DMS79 treated with DMSO at 0.1 percent for 48 hours (cell line): Measurements from ENCODE around the gene ZCCHC24.
"Not testable (repeated sequence)": the region's sequence is repeated elsewhere in the genome, so short reads cannot be mapped to it uniquely, and the experiment has no call there.

ENCODE experiments used
- DNase-seq: peaks from one replicate; lab custom pipeline; 2025; lab: John Stamatoyannopoulos, UW

The ZCCHC24 gene

DNA sequence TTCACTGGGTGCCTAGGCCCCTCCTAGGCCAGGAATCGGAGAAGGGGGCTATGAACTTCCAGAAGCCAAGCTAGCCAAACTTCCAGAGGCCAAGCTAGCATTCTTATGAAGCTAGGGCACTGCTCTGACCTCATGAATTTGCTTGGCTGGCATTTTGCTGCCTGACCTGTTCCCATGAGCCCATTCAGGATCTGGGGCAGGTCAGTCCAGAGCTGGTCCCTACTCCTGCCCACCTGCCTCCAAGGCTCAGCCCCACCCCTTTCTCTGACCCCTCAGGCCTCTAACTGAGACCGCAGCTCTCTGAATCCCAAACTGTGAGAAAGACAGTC lies 99.4 kb downstream of the ZCCHC24 start:
- no peak for DNase-seq

DNA sequence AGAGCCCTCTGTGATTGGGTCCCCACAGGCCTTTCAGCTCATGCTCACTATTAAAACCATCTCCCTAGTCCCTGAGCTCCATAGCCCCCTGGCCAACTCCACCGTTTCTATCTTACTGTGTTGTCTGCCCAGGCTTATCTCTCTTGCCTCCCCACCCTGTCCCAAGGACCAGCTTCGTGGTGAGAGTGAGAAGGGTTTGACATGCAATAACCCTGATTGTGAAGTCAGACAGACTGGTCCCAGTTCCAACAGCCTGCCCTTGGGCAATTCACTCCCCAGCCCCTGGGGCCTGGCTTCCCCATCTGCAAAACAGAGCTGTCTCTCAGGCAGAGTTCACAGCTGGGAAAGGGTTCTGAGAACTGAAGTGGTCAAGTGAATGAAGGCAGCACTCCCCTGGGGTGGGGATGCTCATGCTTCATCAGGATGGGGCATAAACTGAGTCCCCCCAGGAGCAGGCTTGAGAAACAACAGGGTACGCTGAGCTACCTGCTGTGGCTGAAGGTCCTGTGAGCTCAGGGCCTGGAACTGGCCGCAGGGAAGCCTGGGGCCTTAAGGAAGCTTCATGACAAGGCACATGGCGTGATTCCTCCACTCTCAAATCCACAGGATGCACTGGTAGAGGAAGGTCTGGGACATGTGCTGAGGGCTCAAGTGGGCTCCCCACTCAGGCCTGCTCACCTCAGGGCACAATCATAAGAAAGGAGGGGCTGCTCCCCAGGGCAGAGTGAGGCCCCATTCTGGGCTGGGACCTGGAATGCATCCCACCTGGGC lies 100.0 kb downstream of the ZCCHC24 start:
- no peak for DNase-seq

DNA sequence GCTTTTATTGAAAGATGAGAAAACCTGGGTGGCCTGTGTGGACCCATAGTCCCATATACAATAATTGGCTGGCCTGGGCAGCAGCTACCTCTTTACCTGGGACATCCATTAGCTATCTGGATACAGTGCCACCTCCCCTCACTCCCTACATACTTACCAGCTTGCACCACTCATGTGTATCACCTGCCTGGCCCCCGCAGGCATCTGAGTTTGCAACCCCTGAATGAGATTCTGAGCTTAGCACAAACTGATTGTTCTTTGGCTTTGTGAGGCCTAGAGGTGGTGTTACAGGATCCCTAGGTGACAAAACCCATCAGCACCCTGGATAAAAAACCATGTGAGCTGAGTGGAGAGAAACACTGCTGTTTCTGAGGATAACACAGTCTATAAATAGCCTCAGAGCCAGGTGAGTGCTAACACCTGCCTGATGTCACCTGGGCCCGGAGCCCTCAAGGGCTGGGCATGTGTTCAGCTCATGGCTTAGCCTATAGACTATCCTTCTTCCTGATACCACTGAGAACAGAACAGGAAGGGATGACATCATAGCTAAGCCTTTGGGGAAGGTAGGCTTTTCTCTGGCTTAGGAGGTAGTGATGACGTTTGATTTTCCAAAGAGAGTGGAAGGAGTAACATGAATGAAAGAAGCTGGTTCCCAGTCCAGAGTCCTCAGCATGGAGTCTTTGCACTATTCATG lies 100.8 kb downstream of the ZCCHC24 start:
- DNase-seq, result peak; percentile 37

DNA sequence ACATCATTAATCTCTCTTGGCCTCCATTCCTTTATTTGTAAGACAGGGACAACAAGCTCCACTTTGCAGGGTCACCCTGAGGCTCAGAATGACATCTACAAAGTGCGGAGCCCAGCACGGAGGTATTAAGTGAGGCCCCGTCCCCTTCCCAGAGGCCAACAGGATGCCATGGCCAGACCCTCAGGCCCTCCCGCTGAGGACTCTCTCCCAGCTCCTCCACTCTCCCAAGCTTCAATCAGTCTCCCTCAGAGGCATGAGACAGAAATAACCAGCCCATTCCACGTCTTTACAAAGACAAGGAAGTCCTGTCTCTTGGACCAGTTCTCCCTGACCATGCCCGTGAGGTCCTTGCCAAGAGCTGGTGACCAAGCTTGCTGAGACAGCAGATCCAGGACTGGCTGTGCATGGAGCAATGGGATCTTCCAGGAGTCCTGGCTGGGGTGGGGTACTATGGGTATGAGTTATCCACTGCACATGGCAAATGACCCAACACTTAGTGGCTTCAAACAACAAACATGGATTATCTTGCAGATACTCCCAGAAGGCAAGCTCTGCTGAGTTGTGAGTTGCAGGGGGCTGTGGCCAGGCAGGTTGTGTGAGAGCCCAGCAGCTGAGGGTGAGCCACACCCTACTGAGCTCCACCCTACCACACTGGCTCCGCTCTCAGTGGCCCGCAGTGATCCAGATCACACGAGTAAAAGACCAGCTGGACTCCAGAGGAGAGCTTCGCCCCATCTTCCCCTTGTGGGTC lies 102.4 kb downstream of the ZCCHC24 start:
- DNase-seq, result no peak

DNA sequence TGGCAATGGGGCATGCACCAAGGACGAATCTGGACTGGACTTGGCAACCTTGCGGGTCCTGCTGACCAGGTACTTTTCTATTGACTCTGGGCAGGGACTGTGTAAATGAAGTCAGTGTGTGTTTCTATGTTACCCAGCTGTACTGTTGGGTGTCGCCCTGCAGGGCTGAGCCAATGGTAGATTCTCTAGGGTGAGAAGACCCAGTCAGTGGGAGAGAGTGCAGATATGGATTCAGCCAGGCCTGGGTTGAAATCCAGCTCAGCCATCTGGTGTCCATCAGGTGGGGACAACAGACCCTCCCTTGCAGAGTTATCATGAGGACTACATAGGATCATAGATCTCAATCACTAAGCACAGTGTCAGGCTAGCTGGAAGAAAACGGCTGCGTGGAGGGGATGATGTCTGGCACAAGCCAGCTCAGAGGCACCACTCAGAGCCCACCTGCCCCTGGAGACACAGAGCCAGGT lies 103.1 kb downstream of the ZCCHC24 start:
- DNase-seq, result no peak

DNA sequence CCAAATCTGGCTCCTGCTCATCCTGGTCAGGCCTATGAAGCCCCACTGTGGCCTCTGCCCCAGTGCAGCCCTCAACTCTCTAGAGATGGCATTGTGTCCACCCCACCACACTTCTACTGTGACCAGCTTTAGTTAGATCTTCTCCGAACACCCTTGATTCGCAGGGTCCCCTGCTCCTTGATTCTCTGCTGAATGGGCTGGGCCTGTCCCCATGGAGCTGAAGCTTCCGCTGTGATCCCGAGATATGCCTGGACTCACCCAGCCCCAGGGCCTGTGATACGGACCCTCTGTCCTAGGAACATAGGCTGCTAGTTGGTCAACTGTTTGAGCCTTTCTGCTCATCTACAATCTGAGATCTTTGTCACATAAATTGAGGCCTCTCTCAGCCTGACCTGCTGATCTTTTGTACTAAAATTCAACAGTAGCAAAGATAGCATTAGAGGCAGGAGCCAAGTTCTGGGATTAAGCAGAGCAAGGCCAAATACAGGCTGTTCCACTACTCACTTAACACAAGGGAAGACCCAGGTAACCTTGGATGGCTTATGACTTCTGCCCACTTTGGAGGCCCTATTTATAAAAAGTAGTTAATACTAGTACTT lies 104.7 kb downstream of the ZCCHC24 start:
- DNase-seq, result no peak

DNA sequence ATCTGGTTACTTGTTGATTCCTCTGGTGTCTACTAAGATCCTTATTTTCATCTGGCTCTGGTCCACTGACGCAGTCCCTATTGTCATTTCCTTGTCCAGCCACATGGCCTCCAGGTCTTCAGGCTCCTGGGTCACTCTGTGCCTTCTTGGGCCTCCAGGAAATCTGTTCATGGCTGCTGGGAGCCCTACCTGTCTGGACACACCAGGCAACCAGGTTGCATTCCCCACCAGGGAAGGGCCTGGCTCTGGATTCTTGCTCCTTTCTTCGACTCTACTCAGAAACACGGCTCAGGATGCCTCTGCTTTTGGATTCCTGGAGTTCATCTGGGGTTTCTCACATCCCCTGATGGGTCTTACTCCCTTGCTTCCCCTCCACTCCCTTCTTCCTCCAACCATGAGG lies 106.2 kb downstream of the ZCCHC24 start:
- no peak for DNase-seq

DNA sequence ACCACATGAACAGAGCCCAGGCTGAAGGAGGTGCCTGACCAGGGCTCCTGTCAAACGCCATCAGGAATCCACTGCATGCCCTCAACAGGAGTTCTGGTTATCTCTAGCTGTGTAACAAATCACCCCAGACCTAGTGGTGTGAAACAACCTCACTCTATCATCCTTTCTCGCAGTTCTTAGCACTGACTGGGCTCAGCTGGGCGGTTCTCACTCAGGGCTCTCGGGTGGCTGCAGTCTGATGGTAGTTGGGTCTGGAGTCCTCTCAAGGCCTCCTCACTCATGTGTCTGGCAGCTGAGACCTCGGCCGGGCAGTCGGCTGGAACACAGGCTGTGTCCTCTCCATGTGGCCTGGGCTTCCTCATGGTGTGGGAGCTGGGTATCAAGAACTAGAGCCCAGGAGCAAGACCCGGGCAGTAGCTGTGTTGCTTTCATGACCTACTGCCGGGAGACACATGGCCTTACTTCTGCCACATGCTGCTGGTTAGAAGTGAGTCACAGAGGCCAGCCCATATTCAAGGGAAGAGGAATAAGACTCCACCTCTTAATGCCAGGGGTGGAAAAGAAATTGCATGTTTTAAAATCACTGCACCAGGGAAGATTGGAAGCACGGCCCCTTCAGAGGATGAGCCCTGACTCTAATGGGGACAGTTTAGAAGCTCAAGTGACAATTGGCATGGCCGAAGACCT lies 107.5 kb downstream of the ZCCHC24 start:
- not testable (repeated sequence) for DNase-seq

DNA sequence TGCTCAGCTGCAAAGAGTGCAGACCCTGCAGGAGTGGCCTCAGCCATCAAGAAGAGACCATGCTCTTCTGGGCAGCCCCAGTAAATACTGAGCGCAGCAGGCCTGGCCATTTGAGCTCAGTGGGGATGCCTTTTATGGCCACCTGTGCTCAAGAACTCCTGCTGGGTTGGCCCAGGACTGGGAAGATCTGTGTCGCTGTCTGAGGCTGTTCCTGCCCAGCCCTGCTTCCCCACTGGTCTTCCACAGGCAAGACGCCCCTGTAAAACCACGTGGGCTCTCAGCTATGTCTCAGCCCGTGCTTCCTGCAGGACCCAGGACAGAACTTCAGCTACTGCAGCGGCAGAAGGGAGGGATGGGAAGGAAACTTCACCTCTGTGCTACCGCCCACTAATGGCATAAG lies 108.7 kb downstream of the ZCCHC24 start:
- no peak for DNase-seq

DNA sequence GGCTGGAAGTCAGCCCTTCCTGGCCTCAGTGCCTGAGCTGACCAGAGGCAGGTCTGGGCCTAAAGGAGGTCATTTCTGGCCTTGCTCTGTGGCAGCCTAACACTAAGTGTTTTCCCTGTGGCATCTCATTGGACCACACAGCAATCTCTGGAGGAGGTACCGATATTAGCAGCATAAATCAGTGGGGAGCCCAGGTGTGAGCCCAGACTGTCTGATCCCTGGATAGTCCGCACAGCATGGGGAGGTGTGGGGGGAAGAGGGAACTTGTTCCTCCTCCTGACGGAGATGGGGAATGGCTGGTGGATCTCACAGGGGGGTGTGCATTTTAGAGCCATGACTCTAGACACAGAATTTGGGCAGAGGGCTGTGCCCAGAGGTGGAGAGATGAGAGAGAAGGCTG lies 109.1 kb downstream of the ZCCHC24 start:
- no peak for DNase-seq

DNA sequence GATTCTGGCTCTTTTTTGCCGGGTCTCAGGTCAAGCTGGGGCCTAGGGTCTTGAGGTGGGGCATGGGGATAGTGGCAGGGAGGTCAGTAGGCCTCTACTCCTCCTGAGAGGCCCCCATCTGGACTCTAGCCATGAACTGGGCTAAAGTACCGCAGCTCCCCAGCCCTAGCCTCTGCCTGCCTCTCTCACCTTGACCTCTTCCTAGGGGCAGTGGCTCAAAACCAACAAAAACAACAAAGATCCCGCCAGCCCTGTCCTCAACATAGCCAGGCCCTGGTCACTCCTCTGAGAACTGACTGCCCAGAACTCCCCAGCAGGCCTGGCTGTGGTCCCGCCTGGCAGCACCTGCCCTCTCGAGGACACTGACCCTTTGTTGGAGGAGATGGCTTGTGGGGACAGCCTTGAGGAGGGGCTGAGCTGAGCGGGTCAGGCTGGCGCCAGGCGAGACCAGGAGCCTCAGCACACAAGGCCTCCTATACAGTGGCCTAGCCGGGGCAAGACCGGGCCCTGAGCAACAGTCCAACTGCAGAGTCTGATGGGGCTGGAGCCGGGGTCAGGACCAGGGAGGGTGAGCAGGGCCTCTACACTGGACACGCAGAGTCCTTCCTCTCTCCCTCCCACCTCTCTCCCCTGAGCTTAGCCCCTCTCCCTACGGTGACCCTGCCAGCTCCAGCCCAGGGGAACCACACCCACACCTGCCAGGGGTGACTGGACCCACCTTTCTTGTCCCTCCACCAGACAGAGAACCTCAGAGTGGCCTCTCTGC lies 109.8 kb downstream of the ZCCHC24 start:
- no peak for DNase-seq

DNA sequence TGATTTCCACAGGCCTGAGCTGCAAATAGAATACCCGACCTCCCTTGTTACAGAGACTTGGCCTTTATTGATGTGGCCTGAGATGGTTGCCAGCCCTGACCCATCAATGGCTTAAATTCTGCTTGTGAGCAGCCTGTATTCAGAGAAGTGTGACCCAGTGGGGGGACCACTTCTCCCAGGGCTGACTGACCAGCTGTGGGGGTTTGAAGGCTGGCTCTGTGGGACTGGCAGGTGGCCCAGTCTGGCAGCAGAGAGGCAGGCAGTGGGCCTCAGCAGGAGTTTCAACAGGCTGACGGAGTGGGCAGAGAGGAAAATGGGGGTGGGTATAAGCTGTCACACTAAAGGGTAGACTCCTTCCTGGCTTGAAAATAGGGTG lies 110.3 kb downstream of the ZCCHC24 start:
- DNase-seq, result no peak

DNA sequence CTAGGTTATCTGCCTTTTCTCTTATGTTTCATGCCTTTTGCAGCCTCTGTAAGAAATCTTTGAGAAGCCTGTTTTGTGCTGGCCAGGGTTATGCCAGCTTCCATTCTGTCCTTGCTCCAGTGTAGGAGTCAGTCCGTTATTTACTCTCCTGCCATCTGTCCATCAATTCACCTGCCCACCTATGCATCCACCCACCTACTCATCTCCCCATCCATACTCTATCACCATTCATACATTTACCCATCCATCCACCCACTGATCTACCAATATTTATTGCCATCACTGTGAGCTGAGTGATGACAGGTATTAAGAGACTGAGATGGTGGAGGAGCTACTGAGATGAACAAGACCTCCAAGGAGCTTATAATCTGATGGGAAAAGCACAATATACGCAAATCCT lies 110.9 kb downstream of the ZCCHC24 start:
- DNase-seq, result no peak

DNA sequence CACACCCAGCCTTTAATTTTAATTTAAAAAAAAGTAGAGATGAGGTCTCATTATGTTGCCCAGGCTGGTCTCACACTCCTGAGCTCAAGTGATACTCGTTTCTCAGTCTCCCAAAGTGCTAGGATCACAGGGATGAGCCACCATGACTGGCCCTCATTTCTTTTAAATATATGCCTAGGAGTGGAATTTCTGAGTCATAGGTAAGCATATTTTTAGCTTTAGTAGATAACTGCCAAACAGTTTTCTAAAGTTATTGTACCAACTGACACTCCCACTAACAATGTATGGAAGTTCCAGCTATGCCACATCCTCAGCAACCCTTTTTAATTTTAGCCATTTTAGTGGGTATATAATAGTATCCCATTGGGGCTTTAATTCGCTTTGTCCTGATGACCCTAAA lies 111.9 kb downstream of the ZCCHC24 start:
- DNase-seq, result no peak

DNA sequence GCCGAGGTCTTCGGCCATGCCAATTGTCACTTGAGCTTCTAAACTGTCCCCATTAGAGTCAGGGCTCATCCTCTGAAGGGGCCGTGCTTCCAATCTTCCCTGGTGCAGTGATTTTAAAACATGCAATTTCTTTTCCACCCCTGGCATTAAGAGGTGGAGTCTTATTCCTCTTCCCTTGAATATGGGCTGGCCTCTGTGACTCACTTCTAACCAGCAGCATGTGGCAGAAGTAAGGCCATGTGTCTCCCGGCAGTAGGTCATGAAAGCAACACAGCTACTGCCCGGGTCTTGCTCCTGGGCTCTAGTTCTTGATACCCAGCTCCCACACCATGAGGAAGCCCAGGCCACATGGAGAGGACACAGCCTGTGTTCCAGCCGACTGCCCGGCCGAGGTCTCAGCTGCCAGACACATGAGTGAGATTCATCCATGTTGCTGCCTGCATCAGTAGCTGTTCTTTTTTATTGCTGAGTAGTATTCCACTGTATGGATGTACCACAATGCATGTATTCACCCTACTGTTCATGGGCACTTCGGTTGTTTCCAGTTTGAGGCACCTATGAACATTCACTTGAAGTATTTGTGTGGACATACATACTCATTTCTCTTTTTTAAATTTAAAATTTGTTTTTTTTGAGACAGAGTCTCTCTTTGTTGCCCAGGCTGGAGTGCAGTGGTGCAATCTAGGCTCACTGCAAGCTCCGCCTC lies 112.7 kb downstream of the ZCCHC24 start:
- DNase-seq, result not testable (repeated sequence)
